ENCODE results near the gene HTT. TPM values are rescaled to one million over a fixed set of nuclear protein-coding genes. Genes with fewer than 3 reads are reported as not detected.
A peak's percentile ranks its signal among the peaks of the same experiment; 100 is the strongest.

Gene HTT
- total and polyA plus RNA-seq, 4 experiments from 2014 or later: 0.57 to 67.7 (median 33.5) TPM

DNA sequence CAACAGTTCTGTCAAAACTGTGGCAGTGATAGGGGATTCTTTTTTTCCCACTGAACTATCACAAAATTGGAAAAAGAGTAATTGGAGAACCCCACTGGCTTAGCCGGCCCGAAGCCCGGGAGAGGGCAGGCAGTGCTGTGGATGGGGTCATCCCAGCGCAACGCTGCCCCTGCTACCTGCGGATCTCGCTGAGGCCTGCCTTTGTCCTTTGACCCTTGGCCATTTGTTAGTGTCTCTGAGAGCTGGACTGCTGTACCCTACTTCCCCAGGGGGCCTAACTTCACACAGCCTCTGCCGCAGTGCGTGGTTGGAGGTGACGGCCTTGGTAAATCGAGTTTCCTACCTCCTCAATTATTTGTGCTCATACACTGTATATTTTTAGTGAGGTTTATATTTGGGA is 131.5 kb downstream of the HTT start:
- no peaks in the 10 kb centered on the region for H3K9me3 Mint-ChIP-seq
- H3K36me3 Mint-ChIP-seq: peaks cover 41 to 46% of the 10 kb centered on the region in 2 donors
- Histone ChIP-seq H3K4me3 (ENCODE audit: low read length in 2 of 2) (no peak overlapping the region), H3K9me3 (ENCODE audit: control insufficient read depth in 1 of 2, low read length in 2 of 2) (no peaks in the 10 kb centered on the region), H3K4me1 (ENCODE audit: insufficient read depth, low read length) (peaks cover 32% of the 10 kb centered on the region), H3K27ac (ENCODE audit: low read depth, low read length) (no peak overlapping the region), H3K27me3 (ENCODE audit: insufficient read depth, low read length) (no peaks in the 10 kb centered on the region), H3K36me3 (ENCODE audit: insufficient read depth, low read length) (peaks cover 33% of the 10 kb centered on the region)
- H3K4me1 Mint-ChIP-seq: peaks cover 23 to 33% (median 29%) of the 10 kb centered on the region in 4 donors
- H3K27ac Mint-ChIP-seq: no peak overlapping the region
- H3K27me3 Mint-ChIP-seq: no peaks in the 10 kb centered on the region
- ChIA-PET CTCF (ENCODE audit: partially characterized antibody) (interaction anchor here (1.4 kb wide), 1 partner anchor 13 kb away, joined by 5 read pairs; no protein-coding TSS in a partner anchor), POLR2A (ENCODE audit: partially characterized antibody) (no interaction called here)
- no peak for DNase-seq
- intact Hi-C loops (cut with micrococcal nuclease): no loop called here
- no peak overlapping the region for H3K4me3 Mint-ChIP-seq

DNA sequence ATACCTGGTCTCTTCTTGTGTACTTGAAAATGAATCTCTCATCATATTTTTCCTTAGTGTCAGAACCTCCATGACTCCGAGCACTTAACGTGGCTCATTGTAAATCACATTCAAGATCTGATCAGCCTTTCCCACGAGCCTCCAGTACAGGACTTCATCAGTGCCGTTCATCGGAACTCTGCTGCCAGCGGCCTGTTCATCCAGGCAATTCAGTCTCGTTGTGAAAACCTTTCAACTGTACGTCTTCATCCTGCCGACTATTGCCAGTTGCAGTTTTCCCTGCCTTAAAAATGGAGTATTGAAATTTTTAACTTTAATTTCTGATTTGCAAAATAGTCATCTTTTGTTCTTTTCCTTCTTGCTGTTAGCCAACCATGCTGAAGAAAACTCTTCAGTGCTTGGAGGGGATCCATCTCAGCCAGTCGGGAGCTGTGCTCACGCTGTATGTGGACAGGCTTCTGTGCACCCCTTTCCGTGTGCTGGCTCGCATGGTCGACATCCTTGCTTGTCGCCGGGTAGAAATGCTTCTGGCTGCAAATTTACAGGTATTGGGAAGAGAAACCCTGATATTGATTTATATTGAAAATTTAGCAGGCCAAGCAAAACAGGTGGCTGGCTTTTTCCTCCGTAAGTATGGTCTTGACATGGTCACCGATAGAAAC is 132.1 kb downstream of the HTT start:
- Mint-ChIP-seq H3K4me3 (no peak overlapping the region), H3K9me3 (no peaks in the 10 kb centered on the region), H3K4me1 (peaks cover 21 to 27% (median 24%) of the 10 kb centered on the region in 4 donors), H3K27ac (peak overlapping the region in 1 of 7 donors; percentile 35), H3K27me3 (no peaks in the 10 kb centered on the region), H3K36me3 (peaks cover 41 to 47% of the 10 kb centered on the region in 2 donors)
- ChIA-PET POLR2A (ENCODE audit: partially characterized antibody) (no interaction called here), CTCF (ENCODE audit: partially characterized antibody) (no interaction called here)
- Histone ChIP-seq H3K4me1 (ENCODE audit: insufficient read depth, low read length) (peaks cover 26% of the 10 kb centered on the region), H3K27ac (ENCODE audit: low read depth, low read length) (no peak overlapping the region), H3K27me3 (ENCODE audit: insufficient read depth, low read length) (no peaks in the 10 kb centered on the region), H3K9me3 (ENCODE audit: control insufficient read depth in 1 of 2, low read length in 2 of 2) (no peaks in the 10 kb centered on the region), H3K4me3 (ENCODE audit: low read length in 2 of 2) (no peak overlapping the region), H3K36me3 (ENCODE audit: insufficient read depth, low read length) (peaks cover 33% of the 10 kb centered on the region)
- intact Hi-C loops (cut with micrococcal nuclease): no loop called here
- DNase-seq: no peak

DNA sequence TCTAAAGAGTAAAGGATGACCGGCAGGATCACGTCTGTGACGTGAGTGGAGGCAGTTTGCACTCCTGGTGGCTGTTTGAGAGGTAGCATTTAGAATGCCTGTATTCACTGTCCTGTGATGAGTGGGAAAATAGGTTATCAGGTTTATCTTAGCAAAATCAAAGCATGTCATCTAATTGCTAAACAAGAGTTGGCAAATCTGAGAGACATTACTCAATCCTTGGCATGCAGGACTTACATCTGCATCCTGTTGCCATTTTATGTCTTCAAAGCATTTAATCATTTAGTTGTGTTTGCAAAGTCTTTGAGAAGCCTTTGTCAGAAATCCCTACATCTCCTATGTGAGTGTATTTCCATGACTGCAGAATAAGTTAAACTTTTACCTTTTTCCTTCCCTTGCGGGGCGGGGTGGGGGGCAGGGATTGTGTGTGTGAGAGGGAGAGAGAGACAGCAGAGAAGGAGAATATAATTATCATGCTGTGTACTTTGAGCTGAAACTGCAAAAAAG is 133.1 kb downstream of the HTT start:
- H3K4me1 Mint-ChIP-seq: peaks cover 11 to 17% (median 14%) of the 10 kb centered on the region in 4 donors
- POLR2A ChIA-PET (ENCODE audit: partially characterized antibody): no interaction called here
- intact Hi-C loops (cut with micrococcal nuclease): no loop called here

DNA sequence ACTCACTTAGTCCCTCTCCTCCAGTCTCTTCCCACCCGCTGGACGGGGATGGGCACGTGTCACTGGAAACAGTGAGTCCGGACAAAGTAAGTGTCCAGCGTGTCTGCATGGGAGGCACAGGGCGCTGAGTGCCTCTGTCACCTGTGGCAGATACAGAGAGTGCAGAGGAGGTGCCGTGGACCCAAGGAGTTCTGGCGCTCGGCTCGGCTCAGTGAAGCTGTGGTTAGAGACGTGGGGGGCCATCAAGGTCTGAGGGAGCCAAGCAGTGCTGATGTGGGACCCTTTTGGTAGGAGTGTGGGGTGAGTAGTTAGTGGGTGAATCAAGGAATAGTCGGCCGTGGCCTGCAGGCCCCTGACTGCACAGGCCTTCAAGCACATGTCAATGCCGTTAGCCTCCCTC is 134.3 kb downstream of the HTT start:
- Histone ChIP-seq H3K27ac (ENCODE audit: low read depth, low read length) (no peak overlapping the region), H3K4me1 (ENCODE audit: insufficient read depth, low read length) (peaks cover 3% of the 10 kb centered on the region), H3K9me3 (ENCODE audit: control insufficient read depth in 1 of 2, low read length in 2 of 2) (no peaks in the 10 kb centered on the region), H3K27me3 (ENCODE audit: insufficient read depth, low read length) (no peaks in the 10 kb centered on the region), H3K36me3 (ENCODE audit: insufficient read depth, low read length) (peaks cover 50% of the 10 kb centered on the region), H3K4me3 (ENCODE audit: low read length in 2 of 2) (no peak overlapping the region)
- Mint-ChIP-seq H3K9me3 (no peaks in the 10 kb centered on the region), H3K4me3 (no peak overlapping the region), H3K27me3 (no peaks in the 10 kb centered on the region), H3K27ac (no peak overlapping the region), H3K36me3 (peaks cover 47 to 64% of the 10 kb centered on the region in 2 donors), H3K4me1 (peaks cover under 1 to 4% (median 3%) of the 10 kb centered on the region in 4 donors)
- CTCF ChIA-PET (ENCODE audit: partially characterized antibody): interaction anchor here (3.5 kb wide), 1 partner anchor 16 kb away, joined by 18 read pairs; no protein-coding TSS in a partner anchor
- intact Hi-C loops (cut with micrococcal nuclease): no loop called here
- POLR2A ChIA-PET (ENCODE audit: partially characterized antibody): no interaction called here
- no peak for DNase-seq

More for the DNA sequence above, 133.1 kb downstream of the HTT start:
- no peaks in the 10 kb centered on the region for H3K9me3 Mint-ChIP-seq
- CTCF ChIA-PET (ENCODE audit: partially characterized antibody): interaction anchor here (0.8 kb wide), 1 partner anchor 14 kb away, joined by 3 read pairs; no protein-coding TSS in a partner anchor
- no peaks in the 10 kb centered on the region for H3K27me3 Mint-ChIP-seq
- H3K4me3 ChIP-seq (ENCODE audit: low read length in 2 of 2): no peak overlapping the region
- H3K27me3 ChIP-seq (ENCODE audit: insufficient read depth, low read length): no peaks in the 10 kb centered on the region
- no peaks in the 10 kb centered on the region for H3K9me3 ChIP-seq (ENCODE audit: control insufficient read depth in 1 of 2, low read length in 2 of 2)
- peak overlapping the region in 1 of 7 donors; percentile 5 for H3K27ac Mint-ChIP-seq
- H3K4me3 Mint-ChIP-seq: no peak overlapping the region
- H3K4me1 ChIP-seq (ENCODE audit: insufficient read depth, low read length): peaks cover 16% of the 10 kb centered on the region
- peaks cover 39% of the 10 kb centered on the region for H3K36me3 ChIP-seq (ENCODE audit: insufficient read depth, low read length)
- no peak overlapping the region for H3K27ac ChIP-seq (ENCODE audit: low read depth, low read length)
- DNase-seq: no peak
- H3K36me3 Mint-ChIP-seq: peaks cover 41 to 54% of the 10 kb centered on the region in 2 donors

DNA sequence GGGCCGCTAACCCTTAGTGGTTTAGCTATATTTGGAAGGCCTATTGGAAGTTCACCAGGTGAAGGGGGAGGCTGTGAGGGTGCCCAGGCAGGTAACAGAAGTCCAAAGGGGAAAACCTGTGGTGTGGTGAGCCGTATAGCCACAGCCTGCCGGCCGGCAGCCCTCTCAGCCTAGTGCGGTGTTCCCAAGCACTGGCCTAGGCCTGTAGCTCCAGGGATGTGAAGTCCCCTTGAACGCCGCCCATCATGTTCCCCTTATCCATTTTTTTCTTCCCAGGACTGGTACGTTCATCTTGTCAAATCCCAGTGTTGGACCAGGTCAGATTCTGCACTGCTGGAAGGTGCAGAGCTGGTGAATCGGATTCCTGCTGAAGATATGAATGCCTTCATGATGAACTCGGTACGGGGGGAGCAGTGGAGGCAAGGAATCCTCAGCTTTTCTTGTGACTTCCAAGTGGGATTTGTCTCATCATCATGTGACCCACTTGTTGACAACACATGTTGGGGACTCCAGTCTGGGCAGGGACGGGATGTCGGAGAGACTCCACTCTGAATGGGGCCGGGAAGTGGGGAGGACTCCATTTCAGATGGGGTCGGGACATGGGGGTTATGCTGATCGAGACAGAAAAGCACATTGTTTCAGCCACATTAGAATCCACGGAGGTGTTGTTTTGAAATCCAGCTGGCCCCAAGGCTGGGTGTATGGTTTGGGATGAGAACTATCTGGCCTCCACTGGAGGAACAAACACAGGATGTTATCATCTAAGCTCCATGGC is 135.3 kb downstream of the HTT start:
- no peak overlapping the region for H3K4me3 ChIP-seq (ENCODE audit: low read length in 2 of 2)
- H3K27me3 Mint-ChIP-seq: no peaks in the 10 kb centered on the region
- no peaks in the 10 kb centered on the region for H3K4me1 Mint-ChIP-seq
- intact Hi-C loops (cut with micrococcal nuclease): no loop called here
- no peaks in the 10 kb centered on the region for H3K9me3 Mint-ChIP-seq
- POLR2A ChIA-PET (ENCODE audit: partially characterized antibody): no interaction called here
- peak overlapping the region in 2 of 7 donors; percentile 15 to 54 for H3K27ac Mint-ChIP-seq
- H3K27me3 ChIP-seq (ENCODE audit: insufficient read depth, low read length): no peaks in the 10 kb centered on the region
- no peak overlapping the region for H3K4me3 Mint-ChIP-seq
- H3K27ac ChIP-seq (ENCODE audit: low read depth, low read length): no peak overlapping the region
- H3K4me1 ChIP-seq (ENCODE audit: insufficient read depth, low read length): no peaks in the 10 kb centered on the region
- no peak for DNase-seq
- CTCF ChIA-PET (ENCODE audit: partially characterized antibody): interaction anchor here (1.5 to 3.5 kb wide), 2 partner anchors 15 to 17 kb away, joined by 3 to 18 read pairs; no protein-coding TSS in a partner anchor
- H3K9me3 ChIP-seq (ENCODE audit: control insufficient read depth in 1 of 2, low read length in 2 of 2): no peaks in the 10 kb centered on the region
- peaks cover 53% of the 10 kb centered on the region for H3K36me3 ChIP-seq (ENCODE audit: insufficient read depth, low read length)
- H3K36me3 Mint-ChIP-seq: peaks cover 53 to 73% of the 10 kb centered on the region in 2 donors

DNA sequence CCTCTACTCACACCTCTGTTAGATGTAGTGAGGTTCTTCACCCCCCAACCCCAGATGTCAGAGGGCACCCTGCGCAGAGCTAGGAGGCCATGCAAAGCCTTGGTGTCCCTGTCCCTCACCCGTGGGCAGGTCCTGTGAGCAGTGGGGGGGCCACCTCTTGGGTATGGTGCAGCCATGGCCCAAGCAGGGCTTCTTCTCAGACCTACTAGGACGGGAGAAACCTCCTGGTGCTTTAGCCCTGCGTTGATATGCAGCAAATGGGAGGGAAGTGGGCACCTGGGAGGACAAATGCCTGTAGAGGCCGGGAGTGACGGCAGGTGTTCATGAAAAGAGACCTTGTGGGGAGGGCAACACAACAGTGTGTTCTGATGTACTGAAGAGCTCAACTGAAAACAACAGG is 136.0 kb downstream of the HTT start:
- Mint-ChIP-seq H3K27me3 (no peaks in the 10 kb centered on the region), H3K4me1 (no peaks in the 10 kb centered on the region), H3K9me3 (no peaks in the 10 kb centered on the region), H3K4me3 (no peak overlapping the region), H3K27ac (no peak overlapping the region), H3K36me3 (peaks cover 57 to 77% of the 10 kb centered on the region in 2 donors)
- ChIA-PET POLR2A (ENCODE audit: partially characterized antibody) (no interaction called here), CTCF (ENCODE audit: partially characterized antibody) (interaction anchor here (1.4 to 3.5 kb wide), 3 partner anchors 14 to 136 kb away, joined by 3 to 18 read pairs (median 3); no protein-coding TSS in a partner anchor)
- no peak overlapping the region for H3K27ac ChIP-seq (ENCODE audit: low read depth, low read length)
- H3K4me1 ChIP-seq (ENCODE audit: insufficient read depth, low read length): no peaks in the 10 kb centered on the region
- peaks cover 60% of the 10 kb centered on the region for H3K36me3 ChIP-seq (ENCODE audit: insufficient read depth, low read length)
- H3K27me3 ChIP-seq (ENCODE audit: insufficient read depth, low read length): no peaks in the 10 kb centered on the region
- DNase-seq: no peak
- no peak overlapping the region for H3K4me3 ChIP-seq (ENCODE audit: low read length in 2 of 2)
- intact Hi-C loops (cut with micrococcal nuclease): no loop called here
- H3K9me3 ChIP-seq (ENCODE audit: control insufficient read depth in 1 of 2, low read length in 2 of 2): no peaks in the 10 kb centered on the region

DNA sequence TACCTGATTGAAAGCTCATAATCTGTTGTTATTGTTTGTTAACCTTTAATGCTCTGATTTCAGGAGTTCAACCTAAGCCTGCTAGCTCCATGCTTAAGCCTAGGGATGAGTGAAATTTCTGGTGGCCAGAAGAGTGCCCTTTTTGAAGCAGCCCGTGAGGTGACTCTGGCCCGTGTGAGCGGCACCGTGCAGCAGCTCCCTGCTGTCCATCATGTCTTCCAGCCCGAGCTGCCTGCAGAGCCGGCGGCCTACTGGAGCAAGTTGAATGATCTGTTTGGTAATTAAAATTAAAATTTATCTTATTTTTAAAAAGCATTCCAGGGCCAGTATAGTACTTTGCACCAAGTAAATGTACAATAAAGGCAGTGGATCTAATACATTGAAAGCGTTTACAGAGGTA is 137.4 kb downstream of the HTT start:
- no peaks in the 10 kb centered on the region for H3K9me3 Mint-ChIP-seq
- H3K27me3 Mint-ChIP-seq: no peaks in the 10 kb centered on the region
- no peak for DNase-seq
- no peaks in the 10 kb centered on the region for H3K27me3 ChIP-seq (ENCODE audit: insufficient read depth, low read length)
- H3K4me3 ChIP-seq (ENCODE audit: low read length in 2 of 2): no peak overlapping the region
- H3K9me3 ChIP-seq (ENCODE audit: control insufficient read depth in 1 of 2, low read length in 2 of 2): no peaks in the 10 kb centered on the region
- no peaks in the 10 kb centered on the region for H3K4me1 ChIP-seq (ENCODE audit: insufficient read depth, low read length)
- no peak overlapping the region for H3K27ac Mint-ChIP-seq
- H3K4me3 Mint-ChIP-seq: no peak overlapping the region
- no peaks in the 10 kb centered on the region for H3K4me1 Mint-ChIP-seq
- H3K36me3 Mint-ChIP-seq: peaks cover 60 to 82% of the 10 kb centered on the region in 2 donors
- intact Hi-C loops (cut with micrococcal nuclease): no loop called here
- no peak overlapping the region for H3K27ac ChIP-seq (ENCODE audit: low read depth, low read length)
- CTCF ChIA-PET (ENCODE audit: partially characterized antibody): interaction anchor here (1.0 to 3.5 kb wide), 3 partner anchors 11 to 134 kb away, joined by 3 to 18 read pairs (median 3); no protein-coding TSS in a partner anchor
- peaks cover 64% of the 10 kb centered on the region for H3K36me3 ChIP-seq (ENCODE audit: insufficient read depth, low read length)
- POLR2A ChIA-PET (ENCODE audit: partially characterized antibody): no interaction called here

All from CD4-positive, alpha-beta memory T cell (primary cell).